Kidney (tissue), 14 donors: ENCODE data around the gene VDAC2. TPM values are rescaled to one million over a fixed set of nuclear protein-coding genes. Genes with fewer than 3 reads are reported as not detected.

Experiments used
- DNase-seq, 5 donors: peaks; one replicate each; pipeline ENCODE4 v3.0.0-alpha.2; 2013 to 2020
- FAIRE-seq: peaks from 2 replicates; lab custom pipeline; 2012; peaks lifted over from hg19 to GRCh38; lab: Jason Lieb, UNC
- H3K27ac ChIP-seq, 2 donors: one replicate each; pipeline ENCODE4 v1.7.0; 2013; ENCODE audit warnings: low read depth in 2 of 2, low read length in 2 of 2, inconsistent platforms in 1 of 2
- H3K27me3 ChIP-seq: one replicate; pipeline ENCODE4 v1.7.1; 2013; ENCODE audit warnings: low read length, inconsistent platforms; ENCODE audit not compliant: control insufficient read depth, insufficient read depth
- H3K36me3 ChIP-seq, 3 donors: one replicate each; pipeline versions ENCODE4 v1.7.0 to v1.7.1; 2013; ENCODE audit warnings: low read length in 3 of 3, control low read depth in 1 of 3, inconsistent platforms in 1 of 3; ENCODE audit not compliant: insufficient read depth in 3 of 3, control insufficient read depth in 2 of 3
- H3K4me1 ChIP-seq, 3 donors: one replicate each; pipeline versions ENCODE4 v1.7.0 to v1.7.1; 2013; ENCODE audit warnings: low read length in 3 of 3, inconsistent platforms in 1 of 3, low read depth in 1 of 3; ENCODE audit not compliant: control insufficient read depth in 2 of 3, insufficient read depth in 2 of 3
- H3K4me3 ChIP-seq, 3 donors: one replicate each; pipeline versions ENCODE4 v1.7.0 to v1.8.1; 2013; ENCODE audit warnings: low read length in 3 of 3, control low read depth in 1 of 3, inconsistent platforms in 1 of 3
- H3K9ac ChIP-seq, 3 donors: one replicate each; pipeline versions ENCODE4 v1.7.0 to v1.7.1; 2013; ENCODE audit warnings: low read length in 3 of 3, control low read depth in 1 of 3, inconsistent platforms in 1 of 3
- H3K9me3 ChIP-seq, 3 donors: one replicate each; pipeline versions ENCODE4 v1.7.0 to v1.7.1; 2013; ENCODE audit warnings: low read length in 3 of 3, control low read depth in 1 of 3, inconsistent platforms in 1 of 3; ENCODE audit not compliant: control insufficient read depth in 2 of 3, insufficient read depth in 1 of 3
- CTCF ChIP-seq: IDR thresholded peaks from 3 replicates; pipeline ENCODE4 v1.5.1; 2012; ENCODE audit warnings: mild to moderate bottlenecking, moderate library complexity, borderline replicate concordance; ENCODE audit not compliant: insufficient read depth; ENCODE audit errors: extremely low read depth
- intact Hi-C: fragments of 100-400 bp; cut with DNase I; formaldehyde crosslinking; loops from one replicate; pipeline ENCODE4 v1.11.1; 2022
- polyA plus RNA-seq: library from polyadenylated mRNA; stranded (reverse); fragments of 350-450 nt; fragmentation: Illumina TruSeq; extraction: RNeasy Lipid Tissue Mini Kit (QIAGEN cat#74804); gene quantifications from one replicate; pipeline ENCODE4 v1.2.3, GENCODE V29; 2014; ENCODE audit warnings: low read depth, low replicate concordance; ENCODE audit not compliant: insufficient read depth
- total RNA-seq: library from RNA; stranded (reverse); fragmentation: NEBNext Ultra II Directional; extraction: Animal tissue kit (Norgen Biotek cat#: 25700); gene quantifications from one replicate; pipeline ENCODE4 v1.2.1, GENCODE V29; 2021
- donor health status: control.
- donor health status: control.
- donor health status: control.
- donor health status: control.
- donor health status: control.
- donor health status: DM: yes; HTN: yes; CAD: no.
- donor health status: Normal renal cell carcinoma (clear cell type).

The VDAC2 gene
- total and polyA plus RNA-seq, 2 donors from 2014 or later, result 128 to 211 TPM

- peaks cover 0 to 17% (median 3%) of the 10 kb centered on the region in 3 donors for H3K9me3 ChIP-seq
- H3K4me3 ChIP-seq, result no peak overlapping the region
- no peak overlapping the region for H3K27ac ChIP-seq
- H3K9ac ChIP-seq, result no peak overlapping the region
- intact Hi-C loops, result no loop called here
- TF ChIP-seq CTCF, result no peak
- H3K4me1 ChIP-seq, result no peaks in the 10 kb centered on the region
- no peaks in the 10 kb centered on the region for H3K36me3 ChIP-seq
- no peak for FAIRE-seq
- no peak for DNase-seq
- no peaks in the 10 kb centered on the region for H3K27me3 ChIP-seq
Observed at GRCh38 chr10:75253281-75254220, 43.0 kb downstream of the VDAC2 start.

- FAIRE-seq, result no peak
- intact Hi-C loops, result no loop called here
Observed at GRCh38 chr10:75254739-75255138, 44.1 kb downstream of the VDAC2 start.

GRCh38 chr10:75260990-75261389 is 50.4 kb downstream of the VDAC2 start:
- Histone ChIP-seq H3K4me3 (no peak overlapping the region), H3K27me3 (no peaks in the 10 kb centered on the region), H3K36me3 (no peaks in the 10 kb centered on the region), H3K27ac (no peak overlapping the region), H3K9me3 (peaks cover 0 to 5% (median 0%) of the 10 kb centered on the region in 3 donors), H3K9ac (no peak overlapping the region), H3K4me1 (peaks cover 0 to 4% (median 0%) of the 10 kb centered on the region in 3 donors)
- FAIRE-seq (no peak), DNase-seq (no peak)
- no peak for TF ChIP-seq CTCF
- intact Hi-C loops, result no loop called here

More at GRCh38 chr10:75254739-75255138, 44.1 kb downstream of the VDAC2 start:
- H3K4me1 ChIP-seq, result no peaks in the 10 kb centered on the region
- H3K4me3 ChIP-seq, result no peak overlapping the region
- no peaks in the 10 kb centered on the region for H3K36me3 ChIP-seq
- no peak overlapping the region for H3K9ac ChIP-seq
- DNase-seq, result no peak
- no peak for TF ChIP-seq CTCF
- H3K27me3 ChIP-seq, result no peaks in the 10 kb centered on the region
- no peak overlapping the region for H3K27ac ChIP-seq
- H3K9me3 ChIP-seq, result peaks cover 0 to 17% (median 3%) of the 10 kb centered on the region in 3 donors
